CD4-positive, alpha-beta T cell treated with Interleukin-12 subunit alpha and Interleukin-12 subunit beta, for 1 hour (primary cell): Measurements from ENCODE around the gene VEGFB.

ENCODE experiments used
- DNase-seq: peaks from one replicate; pipeline ENCODE4 v3.0.0-alpha.2; 2020

Gene VEGFB

GRCh38 chr11:64247729-64248531 is 13.5 kb downstream of the VEGFB start:
- DNase-seq: no peak

- DNase-seq: no peak
These were observed 14.2 kb downstream of the VEGFB start for GRCh38 chr11:64248578-64248977.

- no peak for DNase-seq
These were observed 14.7 kb downstream of the VEGFB start for GRCh38 chr11:64249038-64249437.

- no peak for DNase-seq
These were observed 15.4 kb downstream of the VEGFB start for GRCh38 chr11:64249563-64250414.

- no peak for DNase-seq
These were observed 16.1 kb downstream of the VEGFB start for GRCh38 chr11:64250415-64251015.

GRCh38 chr11:64251016-64251752 is 16.8 kb downstream of the VEGFB start, which contains the start of gene PLCB3:
Gene PLCB3, plus strand, starts transcription at chr11:64251530. Its CDS starts 120 bp downstream, at chr11:64251650.
- DNase-seq: peak; percentile 74

GRCh38 chr11:64251753-64252002 is 17.3 kb downstream of the VEGFB start:
- DNase-seq: no peak

- DNase-seq: no peak
These were observed 17.9 kb downstream of the VEGFB start for GRCh38 chr11:64252003-64252872.

- no peak for DNase-seq
These were observed 18.7 kb downstream of the VEGFB start for GRCh38 chr11:64253043-64253442.

- DNase-seq: no peak
These were observed 19.1 kb downstream of the VEGFB start for GRCh38 chr11:64253481-64253880.

GRCh38 chr11:64254326-64254725 is 19.9 kb downstream of the VEGFB start:
- no peak for DNase-seq

- no peak for DNase-seq
These were observed 21.0 kb downstream of the VEGFB start for GRCh38 chr11:64255135-64256128.

- DNase-seq: no peak
These were observed 21.9 kb downstream of the VEGFB start for GRCh38 chr11:64256300-64256699.

GRCh38 chr11:64258356-64258755 is 24.0 kb downstream of the VEGFB start:
- no peak for DNase-seq

GRCh38 chr11:64258946-64259532 is 24.7 kb downstream of the VEGFB start:
- no peak for DNase-seq

GRCh38 chr11:64259533-64260067 is 25.2 kb downstream of the VEGFB start:
- no peak for DNase-seq

GRCh38 chr11:64260147-64260708 is 25.8 kb downstream of the VEGFB start:
- no peak for DNase-seq

- DNase-seq: no peak
These were observed 27.2 kb downstream of the VEGFB start for GRCh38 chr11:64261556-64262080.

GRCh38 chr11:64262271-64263002 is 28.1 kb downstream of the VEGFB start:
- DNase-seq: no peak
